Transverse colon (tissue), 4 donors: ENCODE results near the gene DGKD.

Experiments
- CTCF ChIP-seq, 5 experiments: fragments of 200-600 bp in 3 of 5; fragments of 450-650 bp in 2 of 5; sonication (generic) in 3 of 5; IDR thresholded peaks; 1 replicate in 2 of 5; 2 replicates in 3 of 5; pipeline ENCODE4 v1.5.1; 2016 to 2017; ENCODE audit warnings: antibody characterized with exemption in 5 of 5, inconsistent platforms in 3 of 5, mild to moderate bottlenecking in 2 of 5, moderate library complexity in 1 of 5
- POLR2AphosphoS5 ChIP-seq, 3 donors: sonication (generic); formaldehyde crosslinking; IDR thresholded peaks; one replicate each; pipeline ENCODE4 v1.6.1; 2016; ENCODE audit warnings: antibody characterized with exemption in 3 of 3

GRCh38 chr2:233386382-233387041, 32.2 kb downstream of the DGKD start:
- no peak for TF ChIP-seq CTCF (IDR thresholded peaks at IDR 0.05)
- no peak for TF ChIP-seq POLR2AphosphoS5 (IDR thresholded peaks at IDR 0.05)
